Measurements from ENCODE around the gene AKAP6.

Gene AKAP6

GRCh38 chr14:32679927-32680612, 351.0 kb downstream of the AKAP6 start:
- ChIA-PET CTCF (interaction anchor here (0.6 kb wide), 1 partner anchor 104 kb away, joined by 3 read pairs; no protein-coding TSS in a partner anchor), POLR2A (ENCODE audit: low non-redundant PET) (no interaction called here)
- no peak for DNase-seq (ENCODE audit: low spot score)
- TF ChIP-seq, protein P1, sequence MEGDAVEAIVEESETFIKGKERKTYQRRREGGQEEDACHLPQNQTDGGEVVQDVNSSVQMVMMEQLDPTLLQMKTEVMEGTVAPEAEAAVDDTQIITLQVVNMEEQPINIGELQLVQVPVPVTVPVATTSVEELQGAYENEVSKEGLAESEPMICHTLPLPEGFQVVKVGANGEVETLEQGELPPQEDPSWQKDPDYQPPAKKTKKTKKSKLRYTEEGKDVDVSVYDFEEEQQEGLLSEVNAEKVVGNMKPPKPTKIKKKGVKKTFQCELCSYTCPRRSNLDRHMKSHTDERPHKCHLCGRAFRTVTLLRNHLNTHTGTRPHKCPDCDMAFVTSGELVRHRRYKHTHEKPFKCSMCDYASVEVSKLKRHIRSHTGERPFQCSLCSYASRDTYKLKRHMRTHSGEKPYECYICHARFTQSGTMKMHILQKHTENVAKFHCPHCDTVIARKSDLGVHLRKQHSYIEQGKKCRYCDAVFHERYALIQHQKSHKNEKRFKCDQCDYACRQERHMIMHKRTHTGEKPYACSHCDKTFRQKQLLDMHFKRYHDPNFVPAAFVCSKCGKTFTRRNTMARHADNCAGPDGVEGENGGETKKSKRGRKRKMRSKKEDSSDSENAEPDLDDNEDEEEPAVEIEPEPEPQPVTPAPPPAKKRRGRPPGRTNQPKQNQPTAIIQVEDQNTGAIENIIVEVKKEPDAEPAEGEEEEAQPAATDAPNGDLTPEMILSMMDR (conservative IDR thresholded peaks at IDR 0.05; ENCODE audit: low read depth) = no peak
- no peak overlapping the region for H3K27ac ChIP-seq

- ChIA-PET POLR2A (ENCODE audit: low non-redundant PET) (no interaction called here), CTCF (interaction anchor here (0.7 kb wide), 1 partner anchor 71 kb away, joined by 3 read pairs; no protein-coding TSS in a partner anchor)
- no peak for DNase-seq (ENCODE audit: low spot score)
- no peak overlapping the region for H3K27ac ChIP-seq
- TF ChIP-seq, protein P1 (conservative IDR thresholded peaks at IDR 0.05; ENCODE audit: low read depth) = no peak
Measured at GRCh38 chr14:32681598-32681997, 352.5 kb downstream of the AKAP6 start.

DNA sequence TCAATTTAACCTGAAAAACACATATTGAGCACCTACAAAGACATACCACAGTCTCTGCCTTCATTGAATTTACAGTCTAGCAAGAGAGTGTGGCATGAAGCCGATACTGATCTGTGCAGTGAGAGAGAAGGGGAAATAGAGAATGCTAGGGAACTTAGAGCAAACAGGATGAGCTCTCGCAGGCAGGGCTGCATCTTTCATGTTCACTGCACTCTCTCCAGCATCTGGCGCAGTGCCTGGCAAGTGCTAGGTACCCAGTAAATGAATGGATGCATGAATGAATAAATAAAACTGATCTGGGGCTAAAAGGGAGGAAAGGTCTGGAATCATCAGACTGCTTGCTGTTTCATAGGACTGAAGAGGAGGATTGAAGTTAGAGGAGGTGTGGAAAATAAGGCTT, 353.1 kb downstream of the AKAP6 start:
- no peak overlapping the region for H3K27ac ChIP-seq
- ChIA-PET CTCF (no interaction called here), POLR2A (ENCODE audit: low non-redundant PET) (no interaction called here)
- DNase-seq (ENCODE audit: low spot score) = no peak
- TF ChIP-seq, protein P1 (conservative IDR thresholded peaks at IDR 0.05; ENCODE audit: low read depth) = no peak

DNA sequence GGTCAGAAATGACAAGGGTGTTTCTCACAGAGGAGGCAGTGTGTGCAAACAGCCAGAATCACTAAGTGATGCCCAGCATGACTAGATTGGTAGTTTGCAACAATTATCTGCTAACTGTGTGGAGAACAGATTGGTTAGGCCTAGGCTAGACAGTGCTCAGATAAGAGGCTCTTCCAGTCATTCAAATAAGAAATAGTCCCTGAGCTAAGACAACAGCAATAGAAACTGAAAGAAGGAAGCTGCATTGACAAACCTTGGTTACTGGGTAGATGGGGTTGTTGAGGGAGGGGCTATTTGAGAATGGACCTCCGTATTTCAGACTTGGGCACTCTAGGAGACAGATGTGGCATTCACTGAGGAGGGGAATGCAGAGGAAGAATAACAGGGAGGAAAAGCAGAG, 354.6 kb downstream of the AKAP6 start:
- no peak overlapping the region for H3K27ac ChIP-seq
- TF ChIP-seq, protein P1 (conservative IDR thresholded peaks at IDR 0.05; ENCODE audit: low read depth) = no peak
- DNase-seq (ENCODE audit: low spot score) = no peak
- POLR2A ChIA-PET (ENCODE audit: low non-redundant PET) = no interaction called here
- CTCF ChIA-PET = no interaction called here

DNA sequence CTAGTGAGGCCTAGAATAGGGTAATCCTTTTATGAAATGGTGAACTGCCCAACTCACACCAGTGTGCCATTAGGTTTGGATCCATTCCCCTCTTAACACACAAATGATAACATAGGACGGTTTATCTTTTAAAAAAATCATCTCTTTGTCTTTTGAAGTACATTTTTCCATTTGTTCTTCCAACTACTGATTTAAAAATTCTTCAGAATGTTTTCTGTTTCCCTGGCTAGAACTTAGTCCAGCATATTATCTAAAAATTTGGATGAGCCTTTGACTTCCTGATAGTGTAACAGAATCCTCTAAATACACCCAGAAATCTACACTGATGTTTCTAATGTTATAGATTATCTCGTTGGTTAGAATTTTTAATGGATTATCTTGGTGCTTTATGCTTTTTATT, 359.8 kb downstream of the AKAP6 start:
- ChIA-PET CTCF (no interaction called here), POLR2A (ENCODE audit: low non-redundant PET) (no interaction called here)

GRCh38 chr14:32692441-32692840, 363.3 kb downstream of the AKAP6 start:
- ChIA-PET CTCF (no interaction called here), POLR2A (ENCODE audit: low non-redundant PET) (no interaction called here)
- DNase-seq (ENCODE audit: low spot score) = no peak
- no peak overlapping the region for H3K27ac ChIP-seq
- TF ChIP-seq, protein P1 (conservative IDR thresholded peaks at IDR 0.05; ENCODE audit: low read depth) = no peak

More for the DNA sequence above, 359.8 kb downstream of the AKAP6 start:
- TF ChIP-seq, protein P1 (conservative IDR thresholded peaks at IDR 0.05; ENCODE audit: low read depth) = no peak
- H3K27ac ChIP-seq = no peak overlapping the region
- DNase-seq (ENCODE audit: low spot score) = no peak
